CD4-positive, alpha-beta T cell treated with Interleukin-15 for 4 hours (primary cell): ENCODE measurements around the gene SFT2D3.
A peak's percentile ranks its signal among the peaks of the same experiment; 100 is the strongest.

Experiments
- DNase-seq: peaks from one replicate; pipeline ENCODE4 v3.0.0-alpha.2; 2020; ENCODE audit warnings: low spot score

Gene SFT2D3, protein sequence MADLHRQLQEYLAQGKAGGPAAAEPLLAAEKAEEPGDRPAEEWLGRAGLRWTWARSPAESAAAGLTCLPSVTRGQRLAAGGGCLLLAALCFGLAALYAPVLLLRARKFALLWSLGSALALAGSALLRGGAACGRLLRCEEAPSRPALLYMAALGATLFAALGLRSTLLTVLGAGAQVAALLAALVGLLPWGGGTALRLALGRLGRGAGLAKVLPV

DNA sequence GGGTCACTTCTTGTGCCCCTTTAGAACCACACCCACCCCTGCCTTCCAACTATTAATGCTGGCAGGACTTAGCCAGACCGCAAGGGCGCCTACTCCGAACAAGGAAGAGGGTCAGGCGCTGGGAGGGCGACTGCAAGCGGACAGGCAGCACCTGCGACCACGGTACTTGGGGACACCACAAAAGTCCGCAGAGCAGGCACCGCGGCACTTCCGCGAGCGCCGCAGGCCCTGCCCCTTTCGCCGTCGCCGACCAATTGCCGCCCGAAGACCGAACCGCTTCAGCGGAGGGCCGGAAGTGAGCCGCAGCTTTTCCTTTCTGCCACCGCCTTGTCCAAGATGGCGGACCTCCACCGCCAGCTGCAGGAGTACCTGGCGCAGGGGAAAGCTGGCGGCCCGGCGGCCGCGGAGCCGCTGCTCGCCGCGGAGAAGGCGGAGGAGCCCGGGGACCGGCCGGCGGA, at the start of gene SFT2D3:
TSS of gene SFT2D3 (plus strand) at position 305 of the 458 bp plus-strand sequence. CDS start at position 337, 32 bp downstream.
- peak; percentile 92 for DNase-seq

DNA sequence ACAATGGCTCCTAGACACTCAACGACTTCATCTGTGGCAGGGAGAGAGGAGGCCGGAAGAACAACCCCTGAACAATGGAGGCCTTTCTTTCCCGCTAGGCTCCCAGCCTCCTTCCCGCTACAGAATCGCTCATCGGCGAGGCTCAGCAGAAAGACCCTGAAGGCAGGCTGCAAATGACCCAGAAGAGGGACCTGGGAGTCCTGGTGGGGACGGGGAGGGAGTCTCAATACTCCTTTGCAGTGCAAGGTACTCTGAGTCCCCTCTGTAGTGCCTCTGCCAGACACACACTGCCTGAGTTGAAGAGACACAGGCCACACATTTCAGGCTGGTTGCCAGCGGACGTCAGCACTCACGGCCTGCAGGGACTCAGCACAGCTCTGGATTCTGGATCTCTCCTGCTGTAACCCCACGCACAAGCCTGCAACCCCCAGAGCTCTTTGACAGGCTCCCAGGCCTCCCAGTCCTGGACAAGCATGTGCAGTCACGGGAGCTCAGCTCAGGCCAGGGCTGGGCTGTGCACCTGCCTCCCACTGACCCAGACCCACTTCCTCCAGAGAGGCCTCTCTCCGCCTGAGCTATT, 49.2 kb upstream of the SFT2D3 start:
- no peak for DNase-seq

DNA sequence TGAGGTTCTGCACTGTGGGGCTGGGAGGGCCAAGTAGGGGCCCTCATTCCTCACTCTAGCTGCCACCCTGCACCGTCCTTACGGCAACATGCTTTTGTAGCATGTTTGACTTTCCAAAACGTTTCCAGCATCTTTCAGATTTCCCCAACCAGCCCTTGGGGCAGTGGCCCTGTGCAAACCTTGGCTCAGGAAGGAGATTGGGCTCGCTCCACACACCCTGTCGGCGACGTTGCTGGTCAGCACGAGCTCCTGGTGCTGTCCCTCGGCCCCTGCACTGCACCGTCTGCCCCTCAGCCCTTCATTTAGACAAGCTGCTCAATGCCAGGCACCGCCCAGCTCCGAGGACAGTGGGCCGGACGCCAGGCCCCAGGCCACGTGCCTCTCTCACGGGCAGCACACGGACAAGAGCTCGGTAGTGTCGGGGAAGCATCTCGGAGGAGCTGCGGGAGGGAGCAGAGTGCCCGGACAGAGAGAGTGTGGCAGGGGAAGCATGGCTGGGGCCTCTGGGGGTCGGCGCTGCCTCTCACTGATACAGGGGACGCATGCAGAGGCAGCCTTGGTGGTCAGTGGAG, 48.4 kb upstream of the SFT2D3 start:
- DNase-seq: no peak

DNA sequence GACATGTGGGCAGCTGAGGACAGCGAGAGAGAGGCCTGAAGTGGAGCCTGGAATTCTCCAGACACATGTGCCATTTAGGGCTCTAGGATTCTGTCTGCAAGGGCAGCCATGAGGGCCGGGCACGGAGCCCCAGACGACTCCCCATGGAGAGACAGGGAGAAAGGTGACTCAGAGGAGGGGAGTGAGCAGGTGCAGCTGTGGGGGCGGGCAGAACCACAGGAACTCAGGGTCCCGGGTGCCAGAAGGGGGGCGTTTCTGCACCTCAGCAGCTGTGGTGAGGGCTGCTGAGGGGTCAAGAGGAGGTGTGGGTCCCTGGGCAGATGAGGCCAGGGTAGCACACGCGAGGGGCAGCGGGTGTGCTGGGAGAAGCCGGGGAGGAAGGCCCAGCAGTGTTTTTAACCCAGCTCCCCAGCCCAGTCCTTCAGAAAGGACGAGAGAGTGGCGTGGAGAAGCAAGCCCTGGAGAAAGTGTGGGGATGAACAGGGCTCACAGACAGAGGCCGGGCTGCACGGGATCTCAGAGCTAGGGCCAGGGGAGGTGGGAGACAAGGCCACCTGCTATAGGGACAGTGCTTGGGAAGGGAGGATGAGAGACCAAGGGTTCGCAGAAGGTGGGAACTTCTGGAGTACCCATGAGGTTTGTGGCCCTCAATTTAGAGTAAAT, 47.7 kb upstream of the SFT2D3 start:
- no peak for DNase-seq

DNA sequence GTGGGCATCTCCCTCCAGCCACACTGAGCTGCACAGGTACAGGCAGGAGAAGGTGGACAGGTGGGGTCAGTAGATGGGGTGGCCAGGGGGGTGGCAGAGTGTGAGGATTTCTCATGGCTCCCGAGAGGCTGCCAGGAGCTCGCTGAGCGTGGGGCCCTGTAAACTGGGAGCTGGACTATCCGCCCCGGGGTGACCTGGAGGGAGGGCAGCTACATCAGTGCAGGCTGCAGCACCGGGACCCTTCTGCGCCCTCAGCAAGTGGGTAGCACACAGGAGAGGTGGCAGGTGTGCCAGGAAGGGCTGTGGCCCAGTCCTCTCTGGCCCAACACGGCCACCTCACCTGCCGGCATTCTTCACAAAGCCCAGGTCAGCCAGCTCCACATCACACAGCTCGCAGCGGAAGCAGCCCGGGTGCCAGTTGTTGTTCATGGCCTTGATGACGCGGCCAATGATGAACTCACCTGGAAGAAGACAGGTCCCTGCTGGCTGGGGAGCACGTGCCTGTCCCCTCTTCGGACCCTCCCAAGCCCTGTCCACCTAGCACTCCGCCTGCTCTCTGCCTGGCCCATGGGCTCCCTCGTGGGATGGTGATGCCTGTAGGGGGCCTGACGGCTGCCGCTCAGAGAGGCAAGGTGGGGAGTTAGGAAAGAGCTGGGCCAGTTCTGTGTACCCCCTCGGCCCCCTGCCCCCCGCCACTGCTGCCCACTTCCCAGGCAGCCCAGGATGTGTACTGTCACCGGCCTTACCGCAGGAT, 47.0 kb upstream of the SFT2D3 start:
- DNase-seq: no peak

DNA sequence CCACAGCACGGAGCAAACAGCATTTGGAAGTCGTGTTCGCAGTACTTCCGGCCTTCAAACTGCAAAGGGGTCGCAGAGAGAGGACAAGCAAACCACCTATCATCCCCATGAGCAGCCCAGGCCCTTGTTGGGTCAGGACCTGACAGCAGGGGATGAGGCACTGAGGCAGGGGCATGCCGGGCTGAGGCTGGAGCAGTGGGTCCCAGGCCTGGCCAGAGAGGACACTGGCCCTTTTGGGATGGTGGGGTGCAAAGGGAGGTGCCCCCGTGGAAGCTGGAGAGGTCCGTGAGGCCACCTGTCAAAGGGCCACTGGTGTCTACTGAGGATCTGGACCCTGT, 46.5 kb upstream of the SFT2D3 start:
- no peak for DNase-seq

DNA sequence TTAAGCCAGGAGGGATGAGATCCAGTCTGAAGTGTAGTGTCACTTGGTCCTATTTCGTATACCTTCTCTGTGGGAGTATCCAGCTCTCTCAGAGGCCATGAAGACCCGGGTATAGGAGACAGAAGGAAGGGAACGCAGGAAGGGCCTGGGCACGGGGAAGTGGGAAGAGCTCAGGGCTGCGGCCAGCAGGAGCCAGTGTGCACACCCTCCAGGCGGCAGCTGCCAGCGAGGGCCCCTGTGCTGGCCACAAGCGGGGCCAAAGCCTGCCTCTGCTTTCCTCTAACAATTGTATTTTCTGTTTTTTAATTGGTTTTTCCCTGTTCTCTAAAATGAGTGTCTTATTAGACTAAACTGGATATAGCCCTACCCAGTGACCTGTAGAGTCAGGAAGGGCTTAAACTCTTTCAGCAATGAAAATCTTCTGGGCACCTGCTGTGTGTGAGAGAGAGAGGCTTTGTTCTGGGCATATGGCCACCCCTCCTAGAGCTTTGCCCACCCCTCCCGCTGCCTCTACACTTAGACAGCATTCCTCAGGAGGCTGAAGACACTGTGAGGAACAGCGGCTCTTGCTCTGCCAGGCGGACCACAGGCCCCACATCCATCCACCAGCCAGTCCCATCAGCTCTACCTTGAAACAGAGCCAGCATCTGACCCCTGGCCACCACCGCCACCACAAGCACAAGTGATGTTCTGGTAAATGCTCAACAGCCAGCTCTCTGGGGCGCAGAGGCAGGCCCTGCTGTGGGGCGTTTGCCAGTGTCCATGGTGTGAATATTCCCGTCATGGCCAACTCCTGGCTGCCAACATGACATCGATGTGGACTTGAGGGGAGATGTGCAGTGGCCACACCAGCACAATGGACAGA, 45.9 kb upstream of the SFT2D3 start:
- no peak for DNase-seq

DNA sequence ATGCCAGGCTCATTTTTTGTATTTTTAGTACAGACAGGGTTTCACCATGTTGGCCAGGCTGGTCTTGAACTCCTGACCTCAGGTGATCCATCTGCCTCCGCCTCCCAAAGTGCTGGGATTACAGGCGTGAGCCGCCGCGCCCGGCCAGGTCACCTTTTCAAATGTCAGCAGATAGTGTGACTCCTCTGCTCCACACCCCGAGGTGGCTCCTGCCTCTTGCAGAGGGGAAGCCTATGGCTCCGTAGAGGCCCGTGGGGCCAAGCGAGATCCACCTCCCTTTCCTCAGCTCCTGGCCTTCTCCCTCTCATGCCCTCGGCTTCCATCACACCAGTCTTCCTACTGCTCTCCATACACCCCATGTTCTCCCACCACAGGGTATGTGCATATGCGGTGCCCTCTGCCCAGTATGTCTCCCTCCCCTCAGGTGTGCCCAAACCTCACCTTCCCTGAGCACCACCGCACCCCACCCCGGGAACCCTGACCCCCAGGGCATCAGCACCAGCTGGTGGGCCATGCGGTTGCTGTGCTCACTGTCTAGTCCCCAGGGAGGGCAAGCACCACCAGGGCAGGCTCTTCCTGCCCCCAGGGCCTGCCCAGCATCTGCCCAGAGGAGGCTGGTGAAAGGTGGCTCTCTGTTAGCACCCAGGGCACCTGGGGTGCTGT, 44.6 kb upstream of the SFT2D3 start:
- DNase-seq: no peak

DNA sequence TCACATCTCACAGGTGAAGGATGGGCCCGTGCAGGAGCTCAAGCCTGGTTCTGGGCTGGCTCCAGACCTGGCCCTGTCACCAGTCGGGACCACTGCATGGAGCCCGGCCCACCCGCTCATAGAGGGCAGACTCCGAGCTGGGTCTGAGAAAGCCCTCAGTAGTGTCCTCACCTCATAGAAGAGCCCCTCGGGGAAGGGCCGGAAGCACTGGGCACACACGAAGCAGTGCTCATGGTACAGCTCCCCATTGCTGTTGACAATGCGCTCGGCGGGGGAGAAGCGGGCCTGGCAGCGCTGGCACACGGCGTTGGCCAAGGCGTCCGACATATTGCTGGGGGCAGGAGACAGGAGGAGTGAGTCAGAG, 44.1 kb upstream of the SFT2D3 start:
- no peak for DNase-seq

DNA sequence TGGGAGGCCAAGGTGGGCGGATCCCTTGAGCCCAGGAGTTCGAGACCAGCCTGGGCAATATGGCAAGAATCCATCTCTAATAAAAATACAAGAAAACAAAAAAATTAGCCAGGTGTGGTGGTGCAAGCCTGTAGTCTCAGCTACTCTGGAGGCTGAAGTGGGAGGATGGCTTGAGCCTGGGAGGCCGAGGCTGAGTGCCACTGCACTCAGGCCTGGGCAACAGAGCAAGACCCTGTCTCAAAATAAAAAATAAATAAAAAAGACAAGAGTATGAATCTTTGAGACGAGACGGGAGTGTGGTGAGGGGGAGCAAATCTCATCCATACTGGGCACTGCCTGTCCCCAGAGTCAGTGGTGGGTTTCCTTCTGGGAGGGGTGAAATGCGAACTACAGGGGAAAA, 43.2 kb upstream of the SFT2D3 start:
- no peak for DNase-seq

DNA sequence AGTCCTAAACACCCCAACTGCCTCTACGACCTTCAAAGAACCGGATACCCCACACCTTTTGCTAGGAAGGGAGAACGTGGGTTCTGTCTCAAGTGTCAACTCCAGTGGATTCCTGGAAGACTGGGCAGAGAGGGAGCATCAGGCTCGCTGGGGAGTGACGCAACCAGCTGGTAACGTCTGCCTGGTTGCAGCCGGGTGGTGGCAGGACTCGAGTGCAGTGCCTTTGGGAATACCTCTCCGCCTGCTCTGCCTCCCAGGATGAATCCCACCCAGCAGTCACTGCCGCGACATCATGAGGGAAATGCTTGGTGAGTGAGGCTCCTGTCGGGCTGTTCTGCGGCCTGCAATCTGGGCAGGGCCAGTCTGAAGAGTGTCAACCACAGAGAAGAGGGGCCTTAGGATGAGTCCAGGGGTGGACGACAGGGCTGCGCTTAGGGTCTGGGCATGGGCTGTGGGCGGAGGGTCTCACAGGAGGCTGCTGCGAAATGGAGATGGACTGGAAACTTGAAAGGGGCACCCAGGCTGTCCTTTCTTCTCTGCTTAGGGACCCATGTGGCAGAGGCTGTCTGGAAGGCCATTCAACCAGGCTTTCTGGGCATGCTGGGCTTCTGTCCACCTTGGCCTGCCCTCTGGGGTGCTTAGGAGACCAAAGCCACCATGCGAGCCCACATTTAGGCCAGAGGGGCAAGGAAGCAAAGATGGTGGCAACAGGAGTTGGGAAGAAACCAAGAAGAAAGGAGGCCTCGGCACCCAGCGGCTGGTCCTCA, 42.5 kb upstream of the SFT2D3 start:
- DNase-seq: no peak

DNA sequence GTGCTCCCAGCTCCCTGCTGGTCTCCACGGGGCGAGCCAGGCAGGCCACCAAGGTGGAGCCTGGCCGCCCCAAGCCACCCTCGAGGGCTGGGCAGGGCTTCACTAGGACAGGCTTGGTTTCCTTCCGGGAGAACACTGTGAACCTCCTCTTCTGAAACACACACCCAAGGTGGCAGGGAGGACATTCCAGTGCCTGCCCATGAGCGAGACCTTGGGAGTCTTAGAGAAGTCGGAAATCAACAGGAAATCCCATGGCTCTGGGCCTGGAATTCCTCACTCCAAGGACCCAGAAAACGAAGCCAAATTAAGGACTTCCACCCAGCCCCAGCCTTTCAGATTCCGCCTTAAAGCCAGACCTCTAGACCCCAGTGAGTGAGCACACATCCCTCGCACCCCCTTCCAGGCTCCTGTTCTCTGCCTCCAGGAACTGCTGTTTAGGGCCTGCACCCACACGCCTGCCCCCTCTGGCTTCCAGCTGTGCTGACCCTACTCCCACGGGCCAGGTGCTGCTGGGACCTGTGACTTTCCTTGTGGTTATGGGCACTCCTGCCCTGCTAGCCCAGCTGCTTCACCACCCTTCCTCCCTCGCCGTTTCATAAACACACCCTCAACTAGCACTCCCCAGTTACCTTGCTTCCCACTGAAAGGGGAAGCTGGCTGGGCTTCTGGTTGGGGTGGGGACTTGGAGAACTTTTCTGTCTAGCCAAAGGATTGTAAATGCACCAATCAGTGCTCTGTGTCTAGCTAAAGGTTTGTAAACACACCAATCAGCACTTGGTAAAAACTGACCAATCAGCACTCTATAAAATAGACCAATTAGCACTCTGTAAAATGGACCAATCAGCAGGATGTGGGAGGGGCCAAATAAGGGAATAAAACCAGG, 41.6 kb upstream of the SFT2D3 start:
- no peak for DNase-seq

DNA sequence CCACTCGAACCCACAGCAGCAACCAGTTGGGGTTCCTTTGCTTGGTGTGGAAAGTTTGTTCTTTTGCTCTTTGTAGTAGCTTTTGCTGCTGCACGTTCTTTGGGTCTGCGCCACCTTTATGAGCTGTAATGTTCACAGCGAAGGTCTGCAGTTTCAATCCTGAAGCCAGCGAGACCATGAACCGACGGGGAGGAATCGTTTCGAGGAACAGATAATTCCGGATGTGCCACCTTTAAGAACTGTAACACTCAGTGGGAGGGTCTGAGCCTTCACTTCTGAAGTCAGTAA, 41.1 kb upstream of the SFT2D3 start:
- no peak for DNase-seq

DNA sequence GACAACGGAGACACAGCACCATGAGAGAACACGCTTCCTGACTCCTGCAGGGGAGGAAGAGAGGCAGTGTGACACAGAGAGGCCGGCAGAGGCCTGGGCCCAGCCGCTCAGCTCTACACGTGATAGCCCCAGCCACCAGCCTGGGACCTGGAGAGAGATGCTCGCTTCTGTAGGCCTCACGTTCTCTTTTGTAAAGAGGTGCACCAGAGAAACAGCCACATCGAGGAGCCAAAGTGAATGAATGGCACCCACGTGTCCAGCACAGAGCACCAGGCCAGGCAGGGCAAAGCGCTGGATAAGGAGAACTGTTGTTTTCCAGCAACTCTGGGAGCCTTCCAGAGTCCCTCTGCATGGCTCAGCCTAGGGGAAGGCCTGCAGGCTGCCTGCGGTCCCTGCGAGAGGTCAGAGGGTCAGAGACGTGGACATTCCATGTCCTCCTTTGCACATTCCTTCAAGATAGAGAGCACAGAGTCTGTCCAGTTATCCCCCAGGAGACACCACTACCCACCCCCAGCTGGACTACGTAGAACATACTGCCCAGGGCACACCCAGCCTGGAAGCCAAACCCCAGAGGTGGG, 40.1 kb upstream of the SFT2D3 start:
- DNase-seq: no peak

DNA sequence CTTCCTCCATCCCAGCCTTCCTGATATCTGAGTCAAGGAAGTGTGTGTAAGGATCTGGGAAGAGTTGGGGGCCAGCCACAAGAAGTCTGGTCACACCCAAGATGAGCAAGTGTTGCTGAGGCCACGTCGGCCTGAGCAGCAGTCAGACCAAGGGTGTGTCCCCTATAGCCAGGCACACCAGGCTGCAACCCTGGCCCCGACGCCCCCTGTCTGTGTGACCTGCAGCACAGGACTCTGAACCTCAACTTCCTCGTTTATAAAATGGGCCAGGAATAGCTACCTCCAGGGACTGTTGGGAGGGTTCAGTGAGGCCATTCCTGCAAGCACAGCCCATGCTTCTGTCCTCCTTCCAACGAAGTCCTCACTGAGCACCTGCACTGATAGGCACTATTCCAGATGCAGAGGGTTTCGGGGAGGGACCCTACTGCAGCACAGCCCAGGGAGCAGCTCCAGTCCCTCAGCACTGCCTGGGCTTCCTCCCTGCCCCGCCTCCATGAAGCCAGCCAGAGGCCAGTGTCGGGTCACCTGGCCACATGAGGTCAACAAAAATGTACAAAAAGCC, 39.3 kb upstream of the SFT2D3 start:
- DNase-seq: no peak

DNA sequence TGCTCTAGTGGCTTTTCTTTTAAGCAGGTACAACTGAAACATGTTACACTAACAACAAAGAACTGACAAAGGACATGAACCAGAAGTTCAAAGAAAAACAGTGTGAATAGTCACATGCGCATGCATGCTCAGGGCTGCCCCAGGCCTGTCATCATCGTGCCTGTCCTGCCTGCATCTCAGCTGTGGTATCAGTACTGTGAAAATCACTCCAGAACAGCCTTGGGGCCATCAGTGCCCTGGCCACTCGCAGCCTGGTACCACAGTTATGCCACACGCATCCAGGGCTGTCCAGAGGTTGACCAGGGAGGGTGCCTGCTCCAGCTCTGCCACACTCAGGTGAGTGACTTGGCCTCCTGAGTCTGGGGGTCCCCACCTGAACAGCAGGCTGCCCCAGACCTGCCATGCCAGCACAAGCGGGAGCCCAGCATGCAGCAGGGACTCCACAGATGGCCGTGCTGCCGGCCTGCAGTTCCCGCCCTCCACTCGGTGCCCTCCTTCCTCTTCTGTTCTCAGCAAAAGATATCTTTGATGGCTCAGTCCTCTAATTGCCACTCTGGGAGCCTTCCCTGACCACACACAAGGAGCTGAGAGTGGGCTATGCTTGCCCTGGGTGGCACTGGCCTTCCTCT, 38.2 kb upstream of the SFT2D3 start:
- no peak for DNase-seq

DNA sequence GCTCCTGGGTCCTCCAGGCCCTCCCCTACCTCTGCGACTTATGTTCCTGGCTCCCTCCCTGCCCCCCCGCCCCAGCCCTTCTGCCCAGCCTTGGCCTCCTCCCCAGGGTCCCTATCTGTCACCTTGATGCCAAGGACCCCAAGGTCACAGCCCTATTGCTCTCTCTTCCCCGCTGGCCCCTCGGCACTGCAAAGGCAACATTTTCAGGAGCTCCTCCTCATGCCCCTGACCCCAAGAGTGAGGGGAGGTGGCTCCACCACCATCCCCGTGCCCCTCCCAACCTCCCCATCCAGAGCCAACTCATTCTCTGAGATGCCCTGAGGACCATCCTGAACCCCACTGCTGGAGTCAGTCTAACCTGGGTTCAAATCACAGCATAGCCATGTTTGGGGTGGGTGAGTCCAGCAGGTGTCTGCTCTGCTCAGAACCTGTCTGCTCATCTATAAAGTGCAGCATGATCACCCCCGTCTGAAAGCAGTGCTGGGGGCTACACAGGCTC, 37.7 kb upstream of the SFT2D3 start:
- DNase-seq: no peak
